ENCODE data around the gene PEMT. TPM values are rescaled to one million over a fixed set of nuclear protein-coding genes. Genes with fewer than 3 reads are reported as not detected.

Gene PEMT
- total RNA-seq, 1 donor from 2014 or later, result 24.7 TPM

- peak; percentile 60 for DNase-seq
Measured at GRCh38 chr17:17570140-17570797, 21.2 kb downstream of the PEMT start.

DNA sequence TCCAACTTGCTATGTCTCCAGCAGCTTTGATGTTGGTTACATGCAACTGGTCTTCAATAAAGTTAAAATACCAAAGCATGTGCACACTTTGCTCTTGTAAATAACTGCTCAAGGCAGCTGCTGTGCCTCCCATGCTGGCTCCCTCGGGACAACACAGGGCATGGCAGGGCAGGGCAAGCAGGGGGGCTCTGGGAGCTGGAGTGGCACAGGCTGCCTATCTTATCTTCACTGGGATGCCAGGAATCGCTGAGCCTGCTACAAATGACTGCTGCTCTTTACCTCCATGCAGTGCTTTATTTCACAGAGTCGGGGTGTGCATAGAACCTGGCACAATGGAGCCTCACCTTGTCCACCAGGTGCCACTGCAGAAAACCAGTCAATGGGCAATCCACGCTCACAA lies 21.8 kb downstream of the PEMT start:
- DNase-seq, result no peak

- DNase-seq, result peak; percentile 76
Measured at GRCh38 chr17:17568772-17569195, 22.7 kb downstream of the PEMT start.

DNA sequence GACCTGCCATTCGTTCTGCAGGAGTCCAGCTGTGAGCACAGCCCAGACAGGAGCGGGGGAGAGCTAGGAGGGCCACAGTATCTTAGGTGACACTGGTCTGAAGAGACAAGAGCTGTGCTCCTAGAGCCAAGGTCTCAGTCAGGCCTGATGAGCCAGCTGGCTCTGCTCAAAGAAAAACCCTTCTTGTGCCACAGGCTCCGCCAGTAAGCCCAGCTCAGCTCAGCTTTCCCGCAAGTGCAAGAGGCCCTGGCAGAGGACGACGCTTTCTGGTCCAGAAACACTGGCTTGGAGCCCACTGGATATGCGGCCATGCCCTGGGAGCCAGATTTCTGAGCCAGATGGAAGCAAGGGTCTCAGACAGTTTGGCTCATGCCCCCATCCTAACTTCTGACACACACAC lies 23.9 kb downstream of the PEMT start:
- no peak for DNase-seq

DNA sequence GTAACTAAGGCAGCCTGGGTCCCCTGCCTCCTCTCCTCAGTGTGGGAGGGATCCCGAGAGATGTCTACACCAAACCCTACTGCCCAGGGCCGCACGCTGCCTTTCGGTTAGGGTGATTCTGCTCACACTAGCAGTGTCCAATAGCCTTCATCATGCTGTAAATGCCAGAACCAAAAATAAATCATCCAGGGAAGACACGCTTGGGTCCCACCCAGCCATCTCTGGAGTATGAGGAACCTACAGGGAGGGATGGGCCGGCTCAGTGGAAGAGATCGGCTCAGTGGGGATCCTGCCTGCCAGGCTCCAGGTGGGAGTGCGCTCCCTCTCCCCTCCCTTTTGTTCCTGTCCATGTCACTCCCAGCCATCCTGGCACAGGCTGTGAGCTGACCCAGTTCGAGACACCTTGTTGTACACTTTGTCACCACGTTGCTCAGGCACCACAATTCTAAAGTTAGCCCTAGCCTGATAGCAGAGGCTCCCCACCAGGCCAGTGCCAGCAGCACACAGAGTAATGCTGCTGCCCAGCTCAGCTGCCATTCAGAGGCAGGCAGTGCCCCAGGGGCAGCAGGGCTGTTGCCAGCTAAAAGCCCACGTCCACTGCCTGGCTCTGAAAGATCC lies 24.5 kb downstream of the PEMT start:
- DNase-seq, result no peak

- DNase-seq, result no peak
Measured at GRCh38 chr17:17565471-17566339, 25.8 kb downstream of the PEMT start.

DNA sequence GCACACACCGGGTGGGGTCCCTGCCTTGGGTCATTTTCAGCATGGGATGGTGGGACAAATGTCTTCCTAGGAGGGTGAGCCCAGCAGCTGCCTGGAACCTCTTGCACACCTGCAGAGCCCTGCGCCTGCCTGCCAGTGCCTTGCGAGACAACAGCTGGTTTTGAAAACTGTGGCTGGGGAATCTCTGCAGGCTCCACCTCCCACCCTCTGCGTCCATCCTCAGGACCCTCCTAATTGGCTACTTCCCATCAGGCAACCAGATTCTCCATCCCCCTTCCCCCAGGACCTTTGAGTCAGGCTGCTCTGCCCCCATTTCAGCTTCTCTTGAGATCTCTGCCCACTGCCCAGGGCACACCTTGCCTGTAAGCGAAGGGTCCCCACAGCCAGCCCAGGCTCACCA lies 26.6 kb downstream of the PEMT start:
- DNase-seq, result no peak

DNA sequence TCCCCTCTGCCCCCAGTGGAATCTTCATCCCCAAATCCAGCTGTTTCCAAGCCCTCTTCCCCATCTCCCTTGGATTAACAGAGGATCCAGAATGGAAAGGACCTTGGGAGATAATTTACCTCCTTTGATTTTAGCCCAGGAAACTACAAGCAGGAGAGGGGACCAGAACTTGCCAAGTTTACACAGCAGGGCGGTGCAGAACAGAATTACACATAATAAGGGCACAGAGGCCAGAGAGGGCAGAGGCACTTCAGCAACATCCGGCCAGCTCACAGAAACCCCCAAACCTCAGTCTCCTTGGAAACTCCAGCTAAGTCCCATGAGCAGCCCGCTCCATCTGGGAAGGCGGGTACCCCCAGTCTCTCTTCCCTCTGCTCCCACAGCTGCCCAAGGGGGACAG lies 27.2 kb downstream of the PEMT start:
- DNase-seq, result no peak

GRCh38 chr17:17563530-17563929 lies 28.0 kb downstream of the PEMT start:
- DNase-seq, result no peak

- DNase-seq, result no peak
Measured at GRCh38 chr17:17562146-17562511, 29.4 kb downstream of the PEMT start.

DNA sequence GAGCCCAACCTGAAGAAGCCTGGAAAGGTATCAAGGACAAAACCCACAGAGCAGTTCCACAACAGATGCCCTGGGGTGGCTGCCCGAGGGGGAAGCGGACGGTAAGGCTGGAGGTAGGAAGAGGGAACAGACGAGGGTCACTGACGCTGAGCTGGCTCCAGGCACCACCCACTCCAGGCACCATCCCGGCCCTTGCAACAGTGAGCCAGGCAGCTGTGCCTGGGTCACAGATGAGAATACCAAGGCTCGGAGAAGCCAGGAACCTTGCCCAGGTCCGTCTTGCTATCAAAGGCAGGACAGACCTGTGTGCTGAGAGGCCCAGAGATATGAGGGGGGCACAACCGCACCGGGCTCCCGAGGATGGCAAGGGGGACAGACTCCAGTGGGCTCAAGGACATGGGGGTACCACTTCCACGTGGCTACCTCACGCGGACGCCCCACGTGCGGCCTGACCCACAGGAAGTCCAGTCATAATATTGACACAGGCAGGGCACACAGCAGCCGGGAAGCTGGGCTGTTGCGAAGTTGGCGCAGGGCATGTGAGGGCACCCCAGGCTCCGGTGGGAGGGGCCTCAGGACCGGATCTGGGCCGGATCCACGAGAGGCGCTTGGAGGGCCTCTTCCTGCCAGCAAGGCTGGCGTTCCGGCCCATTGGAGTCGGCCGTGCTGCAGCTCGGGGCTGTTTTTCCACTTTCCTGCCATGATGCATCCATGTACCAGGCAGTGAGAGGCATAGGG lies 29.9 kb downstream of the PEMT start:
- DNase-seq, result peak; percentile 80

GRCh38 chr17:17560975-17561374 lies 30.5 kb downstream of the PEMT start:
- DNase-seq, result no peak

DNA sequence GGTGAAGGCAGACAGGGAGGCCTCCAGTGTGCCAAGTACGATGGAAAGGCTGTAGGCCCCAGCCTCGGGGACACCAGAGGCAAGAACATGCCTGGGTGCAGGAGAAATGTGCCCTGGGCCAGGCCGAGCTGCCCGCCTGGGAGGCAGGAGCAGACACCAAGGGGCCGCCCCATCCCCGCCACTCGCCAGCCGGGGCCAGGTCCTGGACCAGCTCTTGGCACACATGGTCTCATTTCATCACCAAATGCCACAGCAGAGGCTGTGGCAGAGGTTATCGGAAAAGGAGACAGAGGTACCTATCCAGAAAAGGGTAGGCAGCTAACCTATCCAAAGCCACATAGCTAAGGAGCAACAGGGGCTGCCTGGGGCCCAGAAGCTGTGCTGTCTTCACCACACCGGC lies 31.3 kb downstream of the PEMT start:
- DNase-seq, result no peak

DNA sequence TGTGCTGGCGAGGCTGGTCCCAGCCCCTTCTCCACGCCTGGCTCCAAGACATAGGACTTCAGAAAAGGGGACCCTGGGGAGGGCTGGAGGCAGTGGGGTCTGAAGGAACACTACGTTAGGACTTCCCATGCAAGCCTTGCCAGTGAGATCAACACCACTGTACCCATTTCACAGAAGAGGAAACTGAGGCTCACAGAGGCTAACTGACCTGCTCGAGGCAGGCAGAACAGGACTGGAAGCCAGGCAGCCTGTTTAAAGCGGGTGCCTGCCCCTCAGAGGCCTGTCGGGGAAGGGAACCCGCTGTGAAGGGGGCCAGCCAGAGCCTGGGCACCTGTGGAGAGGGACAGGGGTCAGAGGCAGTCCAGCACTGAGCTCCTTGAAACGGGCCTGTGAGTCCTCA lies 32.3 kb downstream of the PEMT start:
- no peak for DNase-seq

GRCh38 chr17:17558431-17558830 lies 33.1 kb downstream of the PEMT start:
- no peak for DNase-seq

- DNase-seq, result no peak
Measured at GRCh38 chr17:17557796-17558195, 33.7 kb downstream of the PEMT start.

DNA sequence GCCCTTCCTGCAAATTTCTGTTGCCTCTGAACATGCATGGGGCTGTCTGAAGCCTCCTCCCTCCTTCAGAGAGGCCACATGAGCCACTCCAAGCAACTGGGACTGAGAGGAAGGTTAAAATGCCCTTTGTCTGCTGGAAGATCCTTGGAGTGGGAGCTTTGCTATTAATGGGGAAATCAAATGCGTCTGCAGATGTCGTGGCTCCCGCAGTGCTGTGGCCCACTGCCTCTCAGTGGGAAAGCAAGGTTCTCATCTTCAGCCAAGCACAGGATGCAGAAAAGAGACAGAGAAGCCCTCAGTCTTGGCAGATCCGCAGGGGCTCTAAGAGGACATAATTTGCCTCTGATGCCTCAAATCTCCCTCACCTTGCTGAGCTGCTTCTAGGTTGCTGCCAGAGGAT lies 34.8 kb downstream of the PEMT start:
- DNase-seq, result no peak

DNA sequence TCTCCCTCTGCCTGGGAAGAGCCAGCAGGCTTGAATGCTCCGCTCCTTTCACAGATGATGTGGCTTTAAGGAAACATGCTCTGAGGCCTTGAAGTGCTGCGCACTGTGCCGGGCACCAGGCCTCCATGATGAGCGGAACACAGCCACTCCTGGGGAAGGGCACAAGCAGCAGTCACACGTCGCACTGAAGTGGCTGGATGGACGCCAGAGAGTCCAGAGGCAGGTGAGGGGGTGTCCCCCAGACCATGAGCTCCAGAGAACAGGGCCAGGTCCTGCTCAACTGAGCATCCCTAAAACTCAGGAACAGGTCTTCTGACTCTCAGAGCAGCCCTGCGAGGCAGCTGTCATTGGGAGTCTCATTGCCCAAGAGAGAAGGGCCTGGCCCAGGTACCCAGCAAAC lies 35.6 kb downstream of the PEMT start:
- DNase-seq, result no peak

DNA sequence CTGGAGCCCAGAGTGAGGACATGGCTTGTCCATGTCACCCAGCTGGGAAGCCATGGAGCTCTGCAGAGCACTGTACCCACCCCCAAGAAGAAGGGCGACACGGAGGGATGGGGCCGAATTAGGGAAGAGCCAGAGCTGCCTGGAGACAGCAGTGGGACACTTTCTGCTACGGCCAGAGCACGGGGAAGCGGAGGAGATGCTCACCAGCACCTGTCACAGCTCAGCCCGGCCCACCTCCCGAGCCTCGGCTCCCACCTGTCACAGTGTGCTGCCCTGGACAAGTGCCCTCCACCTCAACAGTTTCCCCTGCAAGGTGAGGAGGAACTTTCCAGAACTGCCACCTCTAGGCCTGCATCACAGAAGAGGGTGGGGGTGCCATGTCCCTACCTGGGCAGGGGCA lies 36.4 kb downstream of the PEMT start:
- DNase-seq, result no peak

DNA sequence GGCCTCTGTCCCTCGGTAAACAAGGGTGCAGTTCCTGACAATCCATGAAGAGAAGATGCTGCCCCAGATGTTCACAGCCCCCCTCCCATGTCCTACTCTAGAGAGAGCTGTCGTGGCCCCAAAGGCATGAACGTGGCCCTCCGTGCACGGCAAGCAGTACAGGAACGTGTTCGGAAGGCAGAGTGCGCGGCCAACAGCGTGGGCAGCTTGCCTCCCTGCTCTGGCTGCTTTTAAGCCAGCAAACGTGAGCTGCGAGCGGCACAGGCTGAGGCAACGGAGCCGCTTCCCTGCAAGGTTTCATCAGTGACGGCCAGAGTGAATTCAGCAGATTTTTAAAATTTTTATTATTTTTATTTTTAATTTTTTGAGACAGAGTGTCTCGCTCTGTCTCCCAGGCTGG lies 37.2 kb downstream of the PEMT start:
- no peak for DNase-seq

DNA sequence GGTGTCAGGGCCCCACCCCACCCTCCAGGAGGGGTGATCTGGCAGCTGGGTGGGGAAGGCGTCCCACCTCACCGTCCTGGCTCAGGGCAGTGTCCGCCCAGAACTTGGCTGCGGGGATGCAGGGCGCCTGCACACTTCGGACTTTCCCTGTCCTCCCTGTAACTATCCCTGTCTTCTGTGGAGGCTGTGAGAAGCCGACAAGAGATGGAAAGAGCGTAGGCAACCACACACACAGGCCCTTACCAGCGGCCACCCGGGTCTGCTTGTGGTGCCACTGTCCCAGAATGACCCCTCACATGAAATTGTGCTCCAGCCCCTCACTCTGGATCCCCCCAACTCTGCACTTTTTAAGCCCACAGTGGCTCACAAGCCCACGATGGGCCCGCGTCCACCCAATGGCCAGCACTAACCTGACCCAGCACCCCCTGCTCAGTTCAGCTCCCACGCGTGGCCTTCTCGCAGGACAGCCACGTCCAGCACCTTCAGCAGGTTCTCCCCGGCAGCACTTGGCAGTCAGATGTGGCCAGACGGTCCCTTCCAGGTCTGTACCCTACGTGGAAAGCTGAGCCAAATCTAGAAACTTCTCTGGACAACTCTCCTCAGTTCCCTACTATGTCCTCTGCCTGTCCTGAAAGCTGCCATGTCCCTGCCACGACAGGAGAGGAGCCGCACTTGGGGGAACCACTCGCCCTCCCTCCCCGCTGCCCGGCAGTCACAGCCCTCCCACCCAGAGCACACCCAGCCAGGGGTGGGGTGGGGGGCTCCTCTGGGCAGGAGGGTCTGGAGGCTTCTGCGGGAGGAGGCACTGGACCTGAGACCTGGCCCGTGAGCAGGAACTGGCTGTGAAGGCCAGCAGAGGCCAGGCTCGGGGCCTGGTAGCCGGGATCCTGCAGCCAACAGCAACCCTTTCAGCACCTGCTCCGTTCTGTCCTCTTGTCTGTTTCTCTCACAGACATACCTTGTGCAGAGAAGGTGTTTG lies 38.0 kb downstream of the PEMT start:
- DNase-seq, result no peak
